ENCODE measurements around the gene PGM2L1.

The PGM2L1 gene

DNA sequence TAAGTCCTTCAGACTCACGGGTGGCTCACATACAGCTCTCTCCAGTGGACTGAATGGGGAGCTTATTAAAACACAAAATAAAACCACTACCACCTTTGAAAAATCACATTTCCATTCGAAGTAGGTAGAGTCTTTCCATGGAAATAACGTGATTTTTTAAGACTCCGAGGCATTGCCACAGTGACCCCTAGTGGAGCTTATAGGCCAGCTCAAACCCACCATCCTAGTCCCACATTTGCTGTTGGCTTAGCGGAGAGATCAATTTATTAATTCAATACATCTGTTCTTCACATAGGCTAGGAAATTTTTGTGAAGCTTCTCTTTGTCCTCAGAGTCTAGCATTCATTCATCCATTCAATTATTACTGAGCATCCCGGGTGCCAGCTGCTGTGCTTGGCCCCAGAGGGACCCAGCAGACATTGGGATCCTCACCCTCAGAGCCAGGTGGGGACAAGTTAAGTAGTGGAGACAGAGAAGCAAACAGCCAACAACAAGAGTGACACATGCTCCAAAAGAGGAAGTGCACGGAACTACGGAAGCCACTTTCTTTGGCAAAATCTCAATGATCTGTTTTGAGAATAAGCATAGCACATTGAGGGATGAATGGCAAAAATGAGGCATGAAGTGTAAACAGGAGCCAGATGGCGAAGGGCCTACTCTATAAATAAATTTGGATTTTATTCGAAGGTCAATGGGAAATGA is 76.6 kb downstream of the PGM2L1 start:
- no peaks in the 10 kb centered on the region for H3K9me2 ChIP-seq (replicated peaks; ENCODE audit: low read depth, low read length)
- H3K79me2 ChIP-seq (ENCODE audit: insufficient read depth, low read length) = no peaks in the 10 kb centered on the region
- H3K27me3 ChIP-seq (ENCODE audit: insufficient read depth, low read length, poor library complexity, severe bottlenecking) = peaks cover 4% of the 10 kb centered on the region
- no peaks in the 10 kb centered on the region for H3K36me3 ChIP-seq (ENCODE audit: insufficient read depth, low read length)
- no peak overlapping the region for H3K4me2 ChIP-seq (ENCODE audit: low read depth, low read length, poor library complexity, severe bottlenecking)
- H3K9me3 ChIP-seq (ENCODE audit: insufficient read depth, low read depth, low read length) = no peaks in the 10 kb centered on the region; the same call in 1 of the 2 replicates
- H3F3A ChIP-seq (ENCODE audit: low read depth) = no peaks in the 10 kb centered on the region
- H3K4me3 ChIP-seq (ENCODE audit: low read length, poor library complexity, severe bottlenecking) = no peak overlapping the region
- TF ChIP-seq EZH2phosphoT487 (IDR thresholded peaks at IDR 0.05; ENCODE audit: borderline replicate concordance) = no peak
- TF ChIP-seq, protein P1, sequence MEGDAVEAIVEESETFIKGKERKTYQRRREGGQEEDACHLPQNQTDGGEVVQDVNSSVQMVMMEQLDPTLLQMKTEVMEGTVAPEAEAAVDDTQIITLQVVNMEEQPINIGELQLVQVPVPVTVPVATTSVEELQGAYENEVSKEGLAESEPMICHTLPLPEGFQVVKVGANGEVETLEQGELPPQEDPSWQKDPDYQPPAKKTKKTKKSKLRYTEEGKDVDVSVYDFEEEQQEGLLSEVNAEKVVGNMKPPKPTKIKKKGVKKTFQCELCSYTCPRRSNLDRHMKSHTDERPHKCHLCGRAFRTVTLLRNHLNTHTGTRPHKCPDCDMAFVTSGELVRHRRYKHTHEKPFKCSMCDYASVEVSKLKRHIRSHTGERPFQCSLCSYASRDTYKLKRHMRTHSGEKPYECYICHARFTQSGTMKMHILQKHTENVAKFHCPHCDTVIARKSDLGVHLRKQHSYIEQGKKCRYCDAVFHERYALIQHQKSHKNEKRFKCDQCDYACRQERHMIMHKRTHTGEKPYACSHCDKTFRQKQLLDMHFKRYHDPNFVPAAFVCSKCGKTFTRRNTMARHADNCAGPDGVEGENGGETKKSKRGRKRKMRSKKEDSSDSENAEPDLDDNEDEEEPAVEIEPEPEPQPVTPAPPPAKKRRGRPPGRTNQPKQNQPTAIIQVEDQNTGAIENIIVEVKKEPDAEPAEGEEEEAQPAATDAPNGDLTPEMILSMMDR (conservative IDR thresholded peaks at IDR 0.05; ENCODE audit: low read length) = peak; percentile 93
- no peaks in the 10 kb centered on the region for H3K4me1 ChIP-seq (ENCODE audit: insufficient read depth, low read length, poor library complexity, severe bottlenecking)
- H3K9ac ChIP-seq (ENCODE audit: low read depth, low read length, poor library complexity, severe bottlenecking) = no peak overlapping the region
- H4K20me1 ChIP-seq (ENCODE audit: insufficient read depth, low read length, poor library complexity, severe bottlenecking) = no peaks in the 10 kb centered on the region
- H2AFZ ChIP-seq (ENCODE audit: low read length) = no peak overlapping the region

GRCh38 chr11:74320538-74320937 is 77.7 kb downstream of the PGM2L1 start:
- no peak overlapping the region; the same call in 1 of the 2 replicates for H2AFZ ChIP-seq (ENCODE audit: low read length)
- TF ChIP-seq EZH2phosphoT487 (IDR thresholded peaks at IDR 0.05; ENCODE audit: borderline replicate concordance) = no peak
- TF ChIP-seq, protein P1 (conservative IDR thresholded peaks at IDR 0.05; ENCODE audit: low read length) = no peak
- no peaks in the 10 kb centered on the region; the same call in 1 of the 2 replicates for H3K9me3 ChIP-seq (ENCODE audit: insufficient read depth, low read depth, low read length)
- H3K4me3 ChIP-seq (ENCODE audit: low read length, poor library complexity, severe bottlenecking) = no peak overlapping the region
- H4K20me1 ChIP-seq (ENCODE audit: insufficient read depth, low read length, poor library complexity, severe bottlenecking) = no peaks in the 10 kb centered on the region
- H3F3A ChIP-seq (ENCODE audit: low read depth) = no peaks in the 10 kb centered on the region
- H3K27me3 ChIP-seq (ENCODE audit: insufficient read depth, low read length, poor library complexity, severe bottlenecking) = peaks cover 6% of the 10 kb centered on the region
- H3K79me2 ChIP-seq (ENCODE audit: insufficient read depth, low read length) = no peaks in the 10 kb centered on the region
- H3K36me3 ChIP-seq (ENCODE audit: insufficient read depth, low read length) = no peaks in the 10 kb centered on the region
- no peaks in the 10 kb centered on the region for H3K9me2 ChIP-seq (replicated peaks; ENCODE audit: low read depth, low read length)
- H3K9ac ChIP-seq (ENCODE audit: low read depth, low read length, poor library complexity, severe bottlenecking) = no peak overlapping the region
- no peak overlapping the region for H3K4me2 ChIP-seq (ENCODE audit: low read depth, low read length, poor library complexity, severe bottlenecking)
- H3K4me1 ChIP-seq (ENCODE audit: insufficient read depth, low read length, poor library complexity, severe bottlenecking) = no peaks in the 10 kb centered on the region

- Histone ChIP-seq H2AFZ (ENCODE audit: low read length) (no peak overlapping the region), H3K9me2 (replicated peaks; ENCODE audit: low read depth, low read length) (no peaks in the 10 kb centered on the region), H3K4me3 (ENCODE audit: low read length, poor library complexity, severe bottlenecking) (no peak overlapping the region), H3K9ac (ENCODE audit: low read depth, low read length, poor library complexity, severe bottlenecking) (no peak overlapping the region), H4K20me1 (ENCODE audit: insufficient read depth, low read length, poor library complexity, severe bottlenecking) (no peaks in the 10 kb centered on the region), H3K79me2 (ENCODE audit: insufficient read depth, low read length) (no peaks in the 10 kb centered on the region), H3K4me2 (ENCODE audit: low read depth, low read length, poor library complexity, severe bottlenecking) (no peak overlapping the region), H3K27me3 (ENCODE audit: insufficient read depth, low read length, poor library complexity, severe bottlenecking) (peaks cover 6% of the 10 kb centered on the region), H3K4me1 (ENCODE audit: insufficient read depth, low read length, poor library complexity, severe bottlenecking) (no peaks in the 10 kb centered on the region), H3K9me3 (ENCODE audit: insufficient read depth, low read depth, low read length) (no peaks in the 10 kb centered on the region; the same call in 1 of the 2 replicates), H3K36me3 (ENCODE audit: insufficient read depth, low read length) (no peaks in the 10 kb centered on the region), H3F3A (ENCODE audit: low read depth) (no peaks in the 10 kb centered on the region)
- TF ChIP-seq, protein P1 (conservative IDR thresholded peaks at IDR 0.05; ENCODE audit: low read length) = no peak
- no peak for TF ChIP-seq EZH2phosphoT487 (IDR thresholded peaks at IDR 0.05; ENCODE audit: borderline replicate concordance)
These were observed 79.0 kb downstream of the PGM2L1 start for GRCh38 chr11:74319139-74319816.
